ENCODE results near the gene LRCH4. TPM values are rescaled to one million over a fixed set of nuclear protein-coding genes. Genes with fewer than 3 reads are reported as not detected.
"Not testable (repeated sequence)": the region's sequence is repeated elsewhere in the genome, so short reads cannot be mapped to it uniquely, and the experiment has no call there.

Gene LRCH4
- total RNA-seq, 1 donor from 2014 or later, result 89.2 TPM

GRCh38 chr7:100564405-100564804, 21.5 kb downstream of the LRCH4 start:
- H3K4me3 Mint-ChIP-seq, H3K27ac Mint-ChIP-seq, H3K27me3 Mint-ChIP-seq, DNase-seq, H3K9me3 Mint-ChIP-seq: not testable (repeated sequence)
- H3K36me3 Mint-ChIP-seq (ENCODE audit: low read depth), result peaks cover 25% of the 10 kb centered on the region
- H3K4me1 Mint-ChIP-seq, result peaks cover 24% of the 10 kb centered on the region
- intact Hi-C loops (cut with micrococcal nuclease), result loop anchor here (1.0 kb wide), 2 partner anchors 126 to 161 kb away; no protein-coding TSS in a partner anchor

GRCh38 chr7:100563809-100564400, 22.0 kb downstream of the LRCH4 start:
- no peak overlapping the region for H3K4me3 Mint-ChIP-seq
- H3K27ac Mint-ChIP-seq, result peak overlapping the region; percentile 3
- peaks cover 29% of the 10 kb centered on the region for H3K36me3 Mint-ChIP-seq (ENCODE audit: low read depth)
- no peaks in the 10 kb centered on the region for H3K27me3 Mint-ChIP-seq
- peaks cover 23% of the 10 kb centered on the region for H3K4me1 Mint-ChIP-seq
- DNase-seq, result peak; percentile 95
- intact Hi-C loops (cut with micrococcal nuclease), result loop anchor here (1.0 kb wide), 2 partner anchors 126 to 161 kb away; no protein-coding TSS in a partner anchor
- H3K9me3 Mint-ChIP-seq, result no peaks in the 10 kb centered on the region

- DNase-seq, result no peak
- H3K9me3 Mint-ChIP-seq, result no peaks in the 10 kb centered on the region
- peaks cover 29% of the 10 kb centered on the region for H3K36me3 Mint-ChIP-seq (ENCODE audit: low read depth)
- no peak overlapping the region for H3K27ac Mint-ChIP-seq
- intact Hi-C loops (cut with micrococcal nuclease), result no loop called here
- H3K27me3 Mint-ChIP-seq, result no peaks in the 10 kb centered on the region
- no peak overlapping the region for H3K4me3 Mint-ChIP-seq
- peaks cover 19% of the 10 kb centered on the region for H3K4me1 Mint-ChIP-seq
These were observed 22.8 kb downstream of the LRCH4 start for GRCh38 chr7:100563100-100563564.

GRCh38 chr7:100562195-100563099, 23.5 kb downstream of the LRCH4 start:
- no peaks in the 10 kb centered on the region for H3K27me3 Mint-ChIP-seq
- H3K4me1 Mint-ChIP-seq, result peaks cover 13% of the 10 kb centered on the region
- peaks cover 29% of the 10 kb centered on the region for H3K36me3 Mint-ChIP-seq (ENCODE audit: low read depth)
- no peaks in the 10 kb centered on the region for H3K9me3 Mint-ChIP-seq
- intact Hi-C loops (cut with micrococcal nuclease), result no loop called here
- H3K27ac Mint-ChIP-seq, result no peak overlapping the region
- no peak for DNase-seq
- H3K4me3 Mint-ChIP-seq, result no peak overlapping the region

GRCh38 chr7:100561491-100562194, 24.3 kb downstream of the LRCH4 start:
- H3K36me3 Mint-ChIP-seq (ENCODE audit: low read depth), result peaks cover 35% of the 10 kb centered on the region

GRCh38 chr7:100559127-100559526, 26.8 kb downstream of the LRCH4 start:
- intact Hi-C loops (cut with micrococcal nuclease), result loop anchor here (1.0 to 2.0 kb wide), 3 partner anchors 9 to 90 kb away; no protein-coding TSS in a partner anchor
- no peak for DNase-seq
- no peaks in the 10 kb centered on the region for H3K9me3 Mint-ChIP-seq
- no peaks in the 10 kb centered on the region for H3K27me3 Mint-ChIP-seq
- H3K36me3 Mint-ChIP-seq (ENCODE audit: low read depth), result peaks cover 48% of the 10 kb centered on the region
- no peak overlapping the region for H3K4me3 Mint-ChIP-seq
- H3K27ac Mint-ChIP-seq, result no peak overlapping the region
- H3K4me1 Mint-ChIP-seq, result peaks cover 21% of the 10 kb centered on the region

More at GRCh38 chr7:100561491-100562194, 24.3 kb downstream of the LRCH4 start:
- no peak for DNase-seq
- Mint-ChIP-seq H3K9me3 (no peaks in the 10 kb centered on the region), H3K27me3 (no peaks in the 10 kb centered on the region), H3K4me1 (peaks cover 13% of the 10 kb centered on the region), H3K27ac (no peak overlapping the region), H3K4me3 (no peak overlapping the region)
- intact Hi-C loops (cut with micrococcal nuclease), result no loop called here

GRCh38 chr7:100556541-100556940, 29.4 kb downstream of the LRCH4 start:
- no peaks in the 10 kb centered on the region for H3K27me3 Mint-ChIP-seq
- no peak for DNase-seq
- H3K4me3 Mint-ChIP-seq, result no peak overlapping the region
- peak overlapping the region; percentile 58 for H3K27ac Mint-ChIP-seq
- H3K9me3 Mint-ChIP-seq, result no peaks in the 10 kb centered on the region
- intact Hi-C loops (cut with micrococcal nuclease), result no loop called here
- peaks cover 51% of the 10 kb centered on the region for H3K36me3 Mint-ChIP-seq (ENCODE audit: low read depth)
- H3K4me1 Mint-ChIP-seq, result peaks cover 21% of the 10 kb centered on the region

- Mint-ChIP-seq H3K27ac (peak overlapping the region; percentile 23), H3K9me3 (no peaks in the 10 kb centered on the region)
- intact Hi-C loops (cut with micrococcal nuclease), result no loop called here
These were observed 30.2 kb downstream of the LRCH4 start for GRCh38 chr7:100555701-100556100.

GRCh38 chr7:100553032-100553431, 32.9 kb downstream of the LRCH4 start:
- DNase-seq, result no peak
- H3K4me3 Mint-ChIP-seq, result no peak overlapping the region
- no peak overlapping the region for H3K27ac Mint-ChIP-seq
- peaks cover 65% of the 10 kb centered on the region for H3K36me3 Mint-ChIP-seq (ENCODE audit: low read depth)
- no peaks in the 10 kb centered on the region for H3K27me3 Mint-ChIP-seq
- no peaks in the 10 kb centered on the region for H3K9me3 Mint-ChIP-seq
- intact Hi-C loops (cut with micrococcal nuclease), result no loop called here
- peaks cover 28% of the 10 kb centered on the region for H3K4me1 Mint-ChIP-seq

More at GRCh38 chr7:100555701-100556100, 30.2 kb downstream of the LRCH4 start:
- no peaks in the 10 kb centered on the region for H3K27me3 Mint-ChIP-seq
- no peak for DNase-seq
- H3K4me1 Mint-ChIP-seq, result peaks cover 21% of the 10 kb centered on the region
- H3K4me3 Mint-ChIP-seq, result no peak overlapping the region
- H3K36me3 Mint-ChIP-seq (ENCODE audit: low read depth), result peaks cover 51% of the 10 kb centered on the region

GRCh38 chr7:100552532-100552931, 33.4 kb downstream of the LRCH4 start:
- Mint-ChIP-seq H3K4me3 (peak overlapping the region; percentile 29), H3K4me1 (peaks cover 33% of the 10 kb centered on the region), H3K9me3 (no peaks in the 10 kb centered on the region), H3K27ac (peak overlapping the region; percentile 65), H3K27me3 (no peaks in the 10 kb centered on the region), H3K36me3 (ENCODE audit: low read depth) (peaks cover 68% of the 10 kb centered on the region)
- no peak for DNase-seq
- intact Hi-C loops (cut with micrococcal nuclease), result no loop called here

GRCh38 chr7:100548446-100548845, 37.5 kb downstream of the LRCH4 start:
- peaks cover 54% of the 10 kb centered on the region for H3K36me3 Mint-ChIP-seq (ENCODE audit: low read depth)
- peak overlapping the region; percentile 99 for H3K27ac Mint-ChIP-seq
- H3K4me3 Mint-ChIP-seq, result peak overlapping the region; percentile 27
- intact Hi-C loops (cut with micrococcal nuclease), result loop anchor here (10.0 kb wide), 1 partner anchor 424 kb away; the partner anchor contains the start of gene MBLAC1
- not testable (repeated sequence) for DNase-seq, H3K9me3 Mint-ChIP-seq, H3K27me3 Mint-ChIP-seq
- H3K4me1 Mint-ChIP-seq, result peaks cover 64% of the 10 kb centered on the region

- peak overlapping the region; percentile 99 for H3K4me3 Mint-ChIP-seq
- peak overlapping the region; percentile 99 for H3K27ac Mint-ChIP-seq
These were observed 38.1 kb downstream of the LRCH4 start for GRCh38 chr7:100547872-100548271.

More at GRCh38 chr7:100547872-100548271, 38.1 kb downstream of the LRCH4 start:
- Mint-ChIP-seq H3K9me3 (no peaks in the 10 kb centered on the region), H3K4me1 (peaks cover 68% of the 10 kb centered on the region), H3K36me3 (ENCODE audit: low read depth) (peaks cover 52% of the 10 kb centered on the region), H3K27me3 (no peaks in the 10 kb centered on the region)
- DNase-seq, result no peak
- intact Hi-C loops (cut with micrococcal nuclease), result loop anchor here (10.0 kb wide), 1 partner anchor 423 kb away; the partner anchor contains the start of gene MBLAC1
